Measurements from ENCODE around the gene PPP1R15B. TPM values are rescaled to one million over a fixed set of nuclear protein-coding genes. Genes with fewer than 3 reads are reported as not detected.

PPP1R15B gene
- total RNA-seq, 1 donor from 2014 or later: 57.5 TPM

DNA sequence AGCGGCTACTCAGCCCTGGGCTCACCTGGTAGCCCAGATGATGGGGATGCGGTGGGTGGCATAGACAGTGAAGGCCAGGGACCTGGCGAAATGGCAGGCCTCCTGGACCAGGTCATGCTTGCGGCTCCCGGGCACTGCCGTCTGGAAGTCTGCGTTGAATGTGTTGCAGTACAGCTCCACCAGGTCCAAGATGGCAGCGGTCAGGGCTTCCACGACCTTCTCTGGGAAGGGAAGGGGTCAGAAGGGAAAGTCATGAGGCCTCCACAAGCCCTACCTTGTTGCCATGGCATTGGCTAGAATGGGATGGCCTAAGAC lies 44.2 kb upstream of the PPP1R15B start:
- Mint-ChIP-seq H3K36me3 (peaks cover 37% of the 10 kb centered on the region), H3K9me3 (no peaks in the 10 kb centered on the region), H3K4me3 (no peak overlapping the region), H3K27me3 (ENCODE audit: low read depth) (no peaks in the 10 kb centered on the region), H3K27ac (no peak overlapping the region), H3K4me1 (peaks cover 21% of the 10 kb centered on the region)
- no peak for DNase-seq (ENCODE audit: low spot score in 2 of 2, unreplicated experiment in 2 of 2)
- TF ChIP-seq, protein P1, sequence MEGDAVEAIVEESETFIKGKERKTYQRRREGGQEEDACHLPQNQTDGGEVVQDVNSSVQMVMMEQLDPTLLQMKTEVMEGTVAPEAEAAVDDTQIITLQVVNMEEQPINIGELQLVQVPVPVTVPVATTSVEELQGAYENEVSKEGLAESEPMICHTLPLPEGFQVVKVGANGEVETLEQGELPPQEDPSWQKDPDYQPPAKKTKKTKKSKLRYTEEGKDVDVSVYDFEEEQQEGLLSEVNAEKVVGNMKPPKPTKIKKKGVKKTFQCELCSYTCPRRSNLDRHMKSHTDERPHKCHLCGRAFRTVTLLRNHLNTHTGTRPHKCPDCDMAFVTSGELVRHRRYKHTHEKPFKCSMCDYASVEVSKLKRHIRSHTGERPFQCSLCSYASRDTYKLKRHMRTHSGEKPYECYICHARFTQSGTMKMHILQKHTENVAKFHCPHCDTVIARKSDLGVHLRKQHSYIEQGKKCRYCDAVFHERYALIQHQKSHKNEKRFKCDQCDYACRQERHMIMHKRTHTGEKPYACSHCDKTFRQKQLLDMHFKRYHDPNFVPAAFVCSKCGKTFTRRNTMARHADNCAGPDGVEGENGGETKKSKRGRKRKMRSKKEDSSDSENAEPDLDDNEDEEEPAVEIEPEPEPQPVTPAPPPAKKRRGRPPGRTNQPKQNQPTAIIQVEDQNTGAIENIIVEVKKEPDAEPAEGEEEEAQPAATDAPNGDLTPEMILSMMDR (IDR thresholded peaks at IDR 0.05; ENCODE audit: unreplicated experiment): no peak

DNA sequence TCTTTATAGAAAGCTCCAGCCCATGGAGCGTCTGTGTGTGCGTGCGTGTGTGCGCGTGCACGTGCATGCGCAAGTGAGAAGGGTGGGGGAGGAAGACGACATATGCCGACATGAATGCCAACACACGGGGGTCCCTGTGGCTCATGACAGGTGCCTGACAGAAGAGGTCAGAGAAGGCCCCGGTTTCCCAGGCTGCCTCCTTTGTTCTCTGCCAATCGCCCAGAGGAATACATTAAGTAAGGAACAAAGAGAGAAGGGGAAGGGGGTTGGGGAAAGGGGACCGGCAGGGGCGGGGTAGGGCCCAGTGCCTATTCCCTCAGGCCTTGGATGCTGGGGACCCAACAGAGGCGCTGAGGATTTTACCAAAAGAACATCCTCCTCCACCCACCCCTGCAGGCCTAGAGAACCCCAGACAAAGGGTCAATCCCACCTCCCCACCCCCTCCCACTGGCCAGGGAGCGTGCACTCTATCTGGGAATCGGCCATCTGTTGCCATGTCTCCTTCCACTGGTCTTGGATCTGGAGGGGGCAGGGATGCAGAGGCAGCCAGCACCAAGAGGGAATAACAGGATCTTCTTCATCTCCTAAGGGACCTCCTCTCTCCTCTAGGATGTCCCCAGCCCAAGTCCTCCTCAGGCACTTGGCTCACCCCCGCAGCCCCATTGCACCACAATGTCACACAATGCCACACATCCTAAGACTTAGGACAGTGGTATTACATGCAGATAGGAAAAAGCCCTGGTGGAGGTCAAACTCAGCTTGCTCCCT lies 43.6 kb upstream of the PPP1R15B start:
- Mint-ChIP-seq H3K4me3 (no peak overlapping the region), H3K27me3 (ENCODE audit: low read depth) (no peaks in the 10 kb centered on the region), H3K27ac (no peak overlapping the region), H3K36me3 (peaks cover 39% of the 10 kb centered on the region), H3K4me1 (peaks cover 21% of the 10 kb centered on the region), H3K9me3 (no peaks in the 10 kb centered on the region)
- no peak for DNase-seq (ENCODE audit: low spot score in 2 of 2, unreplicated experiment in 2 of 2)
- TF ChIP-seq, protein P1 (IDR thresholded peaks at IDR 0.05; ENCODE audit: unreplicated experiment): no peak

DNA sequence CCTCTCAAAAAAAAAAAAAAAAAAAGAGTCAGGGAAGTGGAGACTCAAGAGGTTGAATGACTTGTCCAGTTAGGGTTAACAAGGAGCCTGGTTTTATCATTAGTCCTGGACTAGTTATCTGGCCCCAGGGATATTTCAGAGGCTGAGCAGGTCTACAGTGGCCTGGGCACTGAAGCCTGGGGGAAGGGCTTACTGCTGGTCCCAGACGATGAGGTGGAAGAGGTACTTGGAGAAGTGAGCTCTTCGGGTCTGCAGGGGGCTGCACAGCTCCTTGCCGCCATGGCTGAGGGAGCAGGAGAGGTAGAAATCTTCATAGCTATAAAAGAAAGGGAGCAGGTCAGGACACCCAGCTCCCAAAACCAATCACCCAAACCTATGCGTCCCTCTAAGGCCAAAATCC lies 42.9 kb upstream of the PPP1R15B start:
- Mint-ChIP-seq H3K36me3 (peaks cover 33% of the 10 kb centered on the region), H3K4me1 (peaks cover 21% of the 10 kb centered on the region), H3K4me3 (no peak overlapping the region), H3K27me3 (ENCODE audit: low read depth) (no peaks in the 10 kb centered on the region), H3K9me3 (no peaks in the 10 kb centered on the region), H3K27ac (no peak overlapping the region)
- TF ChIP-seq, protein P1 (IDR thresholded peaks at IDR 0.05; ENCODE audit: unreplicated experiment): no peak
- no peak for DNase-seq (ENCODE audit: low spot score in 2 of 2, unreplicated experiment in 2 of 2)

DNA sequence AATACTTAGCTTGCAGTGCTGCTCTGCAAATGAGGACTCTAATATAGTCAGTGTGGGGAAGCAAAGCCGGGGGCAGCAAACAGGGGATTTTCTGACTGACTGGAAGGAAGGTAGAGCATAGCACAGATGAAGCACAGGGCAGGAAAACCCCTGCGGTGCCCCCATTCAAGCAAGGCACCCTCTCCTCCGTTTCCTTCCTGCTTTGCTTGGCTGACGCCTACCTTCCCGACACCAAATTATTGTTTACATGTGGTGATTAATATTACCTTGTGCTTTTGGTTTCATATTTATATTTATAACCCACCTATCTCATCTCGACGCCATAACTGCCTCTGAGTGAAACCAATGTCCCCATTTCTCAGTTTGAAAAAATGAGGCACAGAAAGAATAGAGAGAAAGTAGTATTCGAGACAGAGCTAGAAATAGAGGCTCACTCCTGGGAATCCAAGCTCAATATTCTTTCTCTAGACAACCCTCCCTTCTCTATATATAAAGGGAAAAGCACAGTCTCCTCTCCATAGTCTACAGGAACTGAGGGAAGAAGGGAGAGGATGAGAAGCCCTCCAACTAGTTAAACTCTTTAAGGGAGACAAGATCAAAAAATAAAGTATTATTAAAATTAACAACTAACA lies 41.6 kb upstream of the PPP1R15B start:
- Mint-ChIP-seq H3K36me3 (peaks cover 34% of the 10 kb centered on the region), H3K4me1 (peaks cover 20% of the 10 kb centered on the region), H3K4me3 (no peak overlapping the region), H3K9me3 (no peaks in the 10 kb centered on the region), H3K27me3 (ENCODE audit: low read depth) (no peaks in the 10 kb centered on the region), H3K27ac (no peak overlapping the region)
- DNase-seq (ENCODE audit: low spot score in 2 of 2, unreplicated experiment in 2 of 2): no peak
- TF ChIP-seq, protein P1 (IDR thresholded peaks at IDR 0.05; ENCODE audit: unreplicated experiment): no peak

DNA sequence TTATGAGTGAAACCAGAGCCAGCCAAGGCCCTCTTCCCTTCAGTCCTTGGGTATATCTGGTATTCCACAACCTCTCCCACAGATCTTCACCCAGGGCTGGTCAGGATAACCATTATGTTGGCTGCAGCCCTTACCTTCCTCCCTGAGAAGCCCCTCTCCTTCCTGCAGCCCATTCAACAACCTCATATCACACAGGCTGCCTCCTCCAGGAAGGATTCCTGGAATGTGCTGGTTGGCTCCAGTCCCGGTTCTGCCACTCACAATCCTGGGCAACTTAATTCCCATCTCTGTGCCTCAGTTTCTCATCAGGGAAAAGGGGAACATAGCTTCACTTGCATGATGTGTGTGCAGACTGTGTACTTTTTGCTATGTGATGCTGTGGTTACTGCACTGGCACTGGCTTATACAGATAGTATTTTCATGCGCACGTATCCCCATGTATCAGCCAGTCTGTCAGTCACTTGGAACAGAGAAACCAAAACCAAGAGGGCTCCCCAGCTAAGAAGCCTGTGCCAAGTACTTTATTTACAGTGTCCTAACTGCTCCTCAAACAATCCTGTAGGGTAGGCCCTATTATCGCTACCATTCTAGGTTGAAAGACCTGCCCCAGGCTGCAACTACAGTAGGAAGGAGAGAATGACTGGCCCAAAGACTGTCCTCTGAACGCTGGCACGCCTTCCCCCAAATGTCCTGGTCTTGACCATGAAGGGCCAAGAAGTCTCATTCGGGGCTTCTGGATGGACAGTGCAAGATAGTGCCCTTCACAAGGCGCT lies 39.9 kb upstream of the PPP1R15B start:
- Mint-ChIP-seq H3K27ac (no peak overlapping the region), H3K4me1 (peaks cover 4% of the 10 kb centered on the region), H3K27me3 (ENCODE audit: low read depth) (no peaks in the 10 kb centered on the region), H3K4me3 (no peak overlapping the region), H3K9me3 (no peaks in the 10 kb centered on the region), H3K36me3 (peaks cover 32% of the 10 kb centered on the region)
- DNase-seq (ENCODE audit: low spot score in 2 of 2, unreplicated experiment in 2 of 2): no peak
- TF ChIP-seq, protein P1 (IDR thresholded peaks at IDR 0.05; ENCODE audit: unreplicated experiment): no peak

Measured in mesothelial cell of epicardium (in vitro differentiated cells).